Hematopoietic multipotent progenitor cell (in vitro differentiated cells): ENCODE measurements around the gene FXYD7. TPM values are rescaled to one million over a fixed set of nuclear protein-coding genes. Genes with fewer than 3 reads are reported as not detected.
"Not testable (repeated sequence)": the region's sequence is repeated elsewhere in the genome, so short reads cannot be mapped to it uniquely, and the experiment has no call there.

Experiments
- DNase-seq, 3 donors: peaks; one replicate each; pipeline ENCODE4 v3.0.0-alpha.2; 2011 to 2015; ENCODE audit warnings: low read depth in 2 of 3, low spot score in 2 of 3
- total RNA-seq: library from RNA; depleted of rRNA; stranded (reverse); fragments of >200 nt; gene quantifications from one replicate; pipeline ENCODE4 v1.2.3, GENCODE V29; 2012

The FXYD7 gene
- total RNA-seq, 1 donor = not detected

GRCh38 chr19:35142606-35143230 lies 337 bp upstream of the FXYD7 start:
- DNase-seq = peak in 2 of 3 donors; percentile 62 to 70

GRCh38 chr19:35143818-35144217 lies 763 bp downstream of the FXYD7 start:
- DNase-seq = no peak

GRCh38 chr19:35144259-35144599 lies 1.2 kb downstream of the FXYD7 start:
- no peak for DNase-seq

GRCh38 chr19:35144600-35145436 lies 1.8 kb downstream of the FXYD7 start:
- DNase-seq = no peak

GRCh38 chr19:35146746-35147459 lies 3.8 kb downstream of the FXYD7 start:
- DNase-seq = peak in 1 of 3 donors; percentile 44

- no peak for DNase-seq
These were observed 6.4 kb downstream of the FXYD7 start for GRCh38 chr19:35149463-35149862.

- DNase-seq = no peak
These were observed 7.4 kb downstream of the FXYD7 start for GRCh38 chr19:35150445-35150844.

GRCh38 chr19:35151273-35152065 lies 8.4 kb downstream of the FXYD7 start:
- no peak for DNase-seq

- DNase-seq = not testable (repeated sequence)
These were observed 10.1 kb downstream of the FXYD7 start for GRCh38 chr19:35153129-35153522.

- DNase-seq = peak in 2 of 3 donors; percentile 61 to 69
These were observed 10.9 kb downstream of the FXYD7 start for GRCh38 chr19:35153701-35154524.

- peak in 2 of 3 donors; percentile 76 to 81 for DNase-seq
These were observed 11.7 kb downstream of the FXYD7 start, which contains the start of gene FXYD5 for GRCh38 chr19:35154525-35155406. FXYD5 (plus strand) TSS chr19:35154735; CDS start chr19:35155551, 816 bp downstream.

GRCh38 chr19:35155441-35155840 lies 12.4 kb downstream of the FXYD7 start:
- no peak for DNase-seq

GRCh38 chr19:35155981-35156672 lies 13.1 kb downstream of the FXYD7 start:
- no peak for DNase-seq

- DNase-seq = no peak
These were observed 13.6 kb downstream of the FXYD7 start for GRCh38 chr19:35156673-35157014.

- no peak for DNase-seq
These were observed 14.4 kb downstream of the FXYD7 start for GRCh38 chr19:35157431-35157830.

GRCh38 chr19:35159606-35160005 lies 16.6 kb downstream of the FXYD7 start:
- no peak for DNase-seq

- DNase-seq = no peak
These were observed 17.8 kb downstream of the FXYD7 start for GRCh38 chr19:35160629-35161433.

GRCh38 chr19:35161434-35161743 lies 18.3 kb downstream of the FXYD7 start:
- no peak for DNase-seq
